Fibroblast of upper back skin (primary cell): Measurements from ENCODE around the gene CXCR2.
"Not testable (repeated sequence)": the region's sequence is repeated elsewhere in the genome, so short reads cannot be mapped to it uniquely, and the experiment has no call there.

Experiments used
- DNase-seq: peaks from one replicate; pipeline ENCODE4 v3.0.0-alpha.2; 2013

CXCR2 gene

DNA sequence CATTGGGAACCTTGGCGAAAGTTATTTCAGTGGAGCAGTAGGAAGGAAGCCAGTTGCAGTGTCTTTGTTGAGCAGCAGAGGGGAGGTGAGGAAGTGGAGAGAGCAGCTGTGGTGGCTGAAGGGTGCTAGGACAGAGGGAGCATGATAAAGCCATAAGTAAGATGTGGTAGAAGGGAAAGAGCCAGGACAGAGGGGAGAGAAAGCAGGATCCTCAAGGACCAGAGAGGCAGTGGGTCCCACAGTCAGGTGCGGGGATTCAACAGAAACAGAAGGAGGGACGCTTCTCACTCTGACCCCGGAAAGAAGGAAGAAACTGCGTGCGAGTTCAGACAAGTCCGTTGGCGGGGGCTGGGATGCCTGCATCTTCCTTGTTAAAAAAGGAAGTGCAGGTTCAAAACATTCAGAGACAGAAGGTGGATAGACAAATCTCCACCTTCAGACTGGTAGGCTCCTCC lies at the start of gene CXCR2:
Gene CXCR2 (plus strand): TSS at position 403 of the 455 bp plus-strand sequence. CDS start 8,774 bp downstream, outside the sequence.
- no peak for DNase-seq

GRCh38 chr2:218077464-218078216 lies 48.2 kb upstream of the CXCR2 start:
- no peak for DNase-seq

- DNase-seq = peak; percentile 2
Measured at GRCh38 chr2:218079943-218080913, 45.6 kb upstream of the CXCR2 start.

DNA sequence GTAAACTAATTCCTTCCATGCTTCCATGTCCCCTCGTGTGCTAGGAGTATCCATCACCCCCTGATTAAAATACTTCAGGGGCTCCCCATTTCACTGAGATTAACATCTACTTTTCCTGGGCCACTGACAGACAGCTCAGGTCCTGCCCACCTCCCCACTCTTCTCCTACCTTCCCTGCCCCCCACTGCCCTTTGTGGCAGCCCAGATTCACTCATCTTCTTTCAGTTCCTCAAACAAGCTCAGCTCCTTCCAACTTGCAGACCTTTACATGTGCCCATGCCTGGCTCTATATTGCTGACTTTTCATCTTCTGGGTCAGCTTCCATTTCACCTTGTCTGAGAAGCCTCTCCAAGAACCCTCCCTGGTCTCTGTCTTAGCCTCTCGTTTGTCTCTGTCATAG lies 44.8 kb upstream of the CXCR2 start:
- DNase-seq = no peak

GRCh38 chr2:218081695-218082094 lies 44.1 kb upstream of the CXCR2 start:
- DNase-seq = peak; percentile 97

GRCh38 chr2:218082586-218083351 lies 43.1 kb upstream of the CXCR2 start:
- peak; percentile 1 for DNase-seq

GRCh38 chr2:218083352-218083676 lies 42.5 kb upstream of the CXCR2 start:
- no peak for DNase-seq

DNA sequence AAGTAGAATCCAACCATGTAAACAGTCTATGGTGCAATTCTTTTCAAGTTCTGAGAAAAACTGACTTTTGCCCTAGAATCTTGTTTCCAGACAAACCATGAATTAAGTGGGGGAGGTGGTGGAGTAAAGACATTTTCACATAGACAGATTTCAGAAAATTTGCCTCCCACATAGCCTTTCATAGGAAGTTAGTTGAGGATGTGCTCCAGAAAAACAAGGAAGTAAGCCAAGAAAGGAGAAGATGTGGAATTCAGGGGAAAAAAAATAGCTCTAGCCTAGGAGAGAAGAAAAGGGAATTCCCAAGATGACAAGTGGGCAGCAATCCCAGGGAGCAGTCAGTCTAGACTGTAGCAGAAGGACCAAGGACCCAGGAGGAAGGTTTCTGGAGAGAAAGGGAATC lies 39.4 kb upstream of the CXCR2 start:
- no peak for DNase-seq

DNA sequence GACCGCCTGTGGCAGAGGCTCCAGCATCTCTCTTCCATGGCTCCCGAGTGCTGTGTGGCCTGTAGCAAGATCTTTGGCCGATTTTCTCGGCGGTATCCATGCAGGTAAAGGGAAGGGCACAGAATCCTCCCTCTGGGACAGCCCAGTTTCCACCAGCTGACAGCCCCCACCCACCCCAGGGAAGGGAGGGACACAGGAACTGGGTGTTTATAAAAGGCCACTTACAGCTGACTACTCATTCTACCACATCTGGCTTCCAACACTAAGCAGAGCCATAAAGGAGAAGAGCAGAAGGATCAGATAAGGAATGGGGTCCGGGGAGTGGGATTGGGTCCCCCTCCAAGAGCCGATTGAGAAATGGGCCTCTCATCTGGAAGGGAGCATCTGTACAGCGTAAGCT lies 36.6 kb upstream of the CXCR2 start:
- no peak for DNase-seq

DNA sequence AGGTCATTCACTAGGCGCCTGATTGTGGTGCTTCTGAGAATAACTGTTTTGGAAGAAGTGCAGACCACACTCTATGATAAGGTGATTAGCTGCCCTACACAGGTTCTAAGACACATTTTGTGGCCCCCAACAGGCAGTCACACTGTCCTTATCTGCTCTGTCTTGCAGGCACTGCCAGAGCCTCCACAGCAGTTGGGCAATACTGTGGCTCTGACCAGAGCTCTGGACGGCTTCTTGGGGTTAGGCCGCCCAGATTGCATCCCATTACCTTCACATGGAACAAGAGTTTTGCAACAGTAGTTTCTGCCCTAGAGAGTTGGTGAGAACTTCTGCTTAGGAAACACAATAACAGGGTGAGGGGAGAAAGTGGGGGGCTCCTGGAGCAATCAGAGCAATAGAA lies 34.1 kb upstream of the CXCR2 start:
- no peak for DNase-seq

GRCh38 chr2:218093879-218094278 lies 31.9 kb upstream of the CXCR2 start:
- DNase-seq = no peak

GRCh38 chr2:218095853-218096252 lies 30.0 kb upstream of the CXCR2 start:
- DNase-seq = no peak

DNA sequence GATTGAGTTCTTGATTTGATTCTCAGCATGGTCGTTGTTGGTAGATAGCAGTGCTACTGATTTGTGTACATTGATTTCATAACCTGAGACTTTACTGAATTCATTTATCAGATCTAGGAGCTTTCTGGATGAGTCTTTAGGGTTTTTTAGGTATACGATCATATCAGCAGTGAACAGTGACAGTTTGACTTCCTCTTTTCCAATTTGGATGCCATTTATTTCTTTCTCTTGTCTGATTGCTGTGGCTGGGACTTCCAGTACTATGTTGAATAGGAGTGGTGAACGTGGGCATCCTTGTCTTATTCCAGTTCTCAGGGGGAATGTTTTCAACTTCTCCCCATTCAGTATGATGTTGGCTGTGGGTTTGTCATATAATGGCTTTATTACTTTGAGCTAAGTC lies 27.9 kb upstream of the CXCR2 start:
- DNase-seq = no peak

GRCh38 chr2:218108834-218109233 lies 17.0 kb upstream of the CXCR2 start:
- not testable (repeated sequence) for DNase-seq

DNA sequence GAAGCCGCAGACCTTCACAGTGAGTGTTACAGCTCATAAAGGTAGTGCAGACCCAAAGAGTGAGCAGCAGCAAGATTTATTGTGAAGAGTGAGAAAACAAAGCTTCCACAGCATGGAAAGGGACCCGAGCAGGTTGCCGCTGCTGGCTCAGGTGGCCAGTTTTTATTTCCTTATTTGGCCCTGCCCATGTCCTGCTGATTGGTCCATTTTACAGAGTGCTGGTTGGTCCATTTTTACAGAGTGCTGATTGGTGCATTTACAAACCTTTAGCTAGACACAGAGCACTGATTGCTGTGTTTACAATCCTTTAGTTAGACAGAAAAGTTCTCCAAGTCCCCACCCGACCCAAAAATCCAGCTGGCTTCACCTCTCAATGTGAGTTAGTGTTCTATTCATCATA lies 4.0 kb upstream of the CXCR2 start:
- not testable (repeated sequence) for DNase-seq

DNA sequence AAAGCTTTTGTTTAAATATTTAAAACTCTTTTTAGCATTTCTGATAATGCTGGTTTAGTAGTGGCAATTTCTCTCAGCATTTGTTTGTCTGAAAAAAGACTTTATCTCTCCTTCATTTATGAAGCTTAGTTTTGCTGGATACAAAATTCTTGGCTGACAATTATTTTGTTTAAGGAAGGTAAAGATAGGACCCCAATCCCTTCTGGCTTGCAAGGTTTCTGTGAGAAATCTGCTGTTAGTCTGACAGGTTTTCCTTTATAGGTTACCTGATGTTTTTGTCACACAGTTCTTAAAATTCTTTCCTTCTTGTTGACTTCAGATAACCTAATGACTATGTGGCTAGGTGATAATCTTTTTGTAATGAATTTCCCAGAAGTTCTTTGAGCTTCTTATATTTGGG lies 3.5 kb upstream of the CXCR2 start:
- DNase-seq = not testable (repeated sequence)

- no peak for DNase-seq
Measured at GRCh38 chr2:218123986-218124385, 1.8 kb upstream of the CXCR2 start.

GRCh38 chr2:218125095-218125494 lies 733 bp upstream of the CXCR2 start:
- DNase-seq = no peak

- no peak for DNase-seq
Measured at GRCh38 chr2:218127929-218128455, 2.2 kb downstream of the CXCR2 start.

GRCh38 chr2:218128781-218129457 lies 3.1 kb downstream of the CXCR2 start:
- no peak for DNase-seq

DNA sequence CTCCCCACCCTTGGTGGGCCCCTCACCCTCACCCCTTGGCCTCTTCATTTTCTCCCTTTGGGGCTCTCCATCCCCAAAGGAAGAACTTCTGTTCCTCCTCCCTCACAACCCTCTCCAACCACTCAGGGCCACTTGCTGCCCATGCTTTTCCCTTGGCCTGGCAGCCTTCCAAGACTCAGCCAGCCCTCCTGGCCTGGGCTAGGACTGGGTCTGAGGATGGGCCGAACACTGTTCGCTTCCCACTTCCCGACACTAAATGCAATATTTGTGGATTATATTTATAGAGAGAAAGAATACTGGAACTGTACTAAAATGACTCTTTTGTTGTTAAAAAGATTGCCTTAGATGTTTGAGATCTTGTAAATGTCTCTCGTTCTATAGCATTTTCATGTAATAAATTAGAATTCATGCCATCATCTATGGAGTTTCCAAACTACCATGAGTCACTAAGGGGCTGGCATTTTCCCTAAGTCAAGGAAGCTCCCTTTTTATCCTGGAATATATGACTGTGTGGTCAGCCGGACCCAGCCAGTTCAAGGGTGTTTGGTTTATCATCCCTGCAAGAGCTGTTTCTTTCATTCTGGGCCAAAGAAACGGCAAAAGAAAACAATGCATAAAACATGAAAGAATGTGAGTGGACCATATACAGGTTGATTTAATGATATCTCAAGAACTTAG lies 3.8 kb downstream of the CXCR2 start:
- no peak for DNase-seq

DNA sequence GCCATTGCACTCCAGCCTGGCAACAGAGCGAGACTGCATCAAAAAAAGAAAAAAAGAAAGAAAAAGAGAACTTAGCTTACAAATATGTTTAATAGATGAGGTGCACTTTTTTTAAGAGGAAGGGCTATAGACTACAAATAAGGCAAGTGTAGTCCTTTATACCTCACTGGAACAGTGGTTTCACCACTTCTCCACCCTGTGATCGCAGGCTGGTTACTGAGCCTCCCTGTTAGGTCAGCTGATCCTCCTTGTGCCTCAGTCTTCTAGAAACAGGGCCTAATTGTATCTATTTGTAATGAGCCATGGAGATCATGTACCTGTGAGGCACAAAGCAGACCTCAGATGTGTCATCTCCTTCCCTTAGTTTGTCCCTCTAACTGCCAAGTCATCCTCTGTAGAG lies 4.5 kb downstream of the CXCR2 start:
- no peak for DNase-seq
